Mesothelial cell of epicardium (in vitro differentiated cells): ENCODE measurements around the gene TRIM8. TPM values are rescaled to one million over a fixed set of nuclear protein-coding genes. Genes with fewer than 3 reads are reported as not detected.
"Not testable (repeated sequence)": the region's sequence is repeated elsewhere in the genome, so short reads cannot be mapped to it uniquely, and the experiment has no call there.

Experiments used
- DNase-seq, 2 experiments: peaks; one replicate each; pipeline ENCODE4 v3.0.0; 2021; ENCODE audit warnings: low spot score in 2 of 2; ENCODE audit not compliant: unreplicated experiment in 2 of 2
- H3K27ac Mint-ChIP-seq: 2 replicates; pipeline ENCODE4 v1.8.0; 2021; ENCODE audit warnings: mixed read lengths
- H3K27me3 Mint-ChIP-seq: 2 replicates; pipeline ENCODE4 v1.8.0; 2021; ENCODE audit warnings: low read depth, mixed read lengths
- H3K36me3 Mint-ChIP-seq: 2 replicates; pipeline ENCODE4 v1.8.0; 2021; ENCODE audit warnings: mixed read lengths
- H3K4me1 Mint-ChIP-seq: 2 replicates; pipeline ENCODE4 v1.8.0; 2021; ENCODE audit warnings: mixed read lengths
- H3K4me3 Mint-ChIP-seq: 2 replicates; pipeline ENCODE4 v1.8.0; 2021; ENCODE audit warnings: mild to moderate bottlenecking, moderate library complexity, mixed read lengths
- H3K9me3 Mint-ChIP-seq: 2 replicates; pipeline ENCODE4 v1.8.0; 2021; ENCODE audit warnings: mixed read lengths
- CTCF ChIP-seq: fragments of 200-600 bp; sonication (generic); IDR thresholded peaks from one replicate; pipeline ENCODE4 v1.5.0; 2021; ENCODE audit warnings: antibody characterized with exemption; ENCODE audit not compliant: unreplicated experiment
- total RNA-seq: library from RNA; stranded (reverse); gene quantifications from 3 replicates; pipeline ENCODE4 v1.2.1, GENCODE V29; 2021

The TRIM8 gene
- total RNA-seq, 1 donor from 2014 or later = 79.2 TPM

GRCh38 chr10:102658802-102659201 is 14.5 kb downstream of the TRIM8 start:
- Mint-ChIP-seq H3K27me3 (no peaks in the 10 kb centered on the region), H3K9me3 (no peaks in the 10 kb centered on the region), H3K4me3 (no peak overlapping the region), H3K36me3 (peaks cover 19% of the 10 kb centered on the region), H3K4me1 (peaks cover 11% of the 10 kb centered on the region), H3K27ac (no peak overlapping the region)
- TF ChIP-seq CTCF = no peak
- DNase-seq = no peak

GRCh38 chr10:102660888-102661657 is 16.8 kb downstream of the TRIM8 start:
- no peak for DNase-seq
- peaks cover 9% of the 10 kb centered on the region for H3K36me3 Mint-ChIP-seq
- TF ChIP-seq CTCF = no peak
- H3K27me3 Mint-ChIP-seq = no peaks in the 10 kb centered on the region
- peaks cover 11% of the 10 kb centered on the region for H3K4me1 Mint-ChIP-seq
- no peak overlapping the region for H3K4me3 Mint-ChIP-seq
- H3K27ac Mint-ChIP-seq = no peak overlapping the region
- no peaks in the 10 kb centered on the region for H3K9me3 Mint-ChIP-seq

- no peak for TF ChIP-seq CTCF
- H3K4me3 Mint-ChIP-seq = no peak overlapping the region
These were observed 17.4 kb downstream of the TRIM8 start for GRCh38 chr10:102661658-102662028.

GRCh38 chr10:102665904-102666509 is 21.7 kb downstream of the TRIM8 start:
- no peaks in the 10 kb centered on the region for H3K27me3 Mint-ChIP-seq
- H3K27ac Mint-ChIP-seq = no peak overlapping the region
- no peak for TF ChIP-seq CTCF
- no peak overlapping the region for H3K4me3 Mint-ChIP-seq
- no peaks in the 10 kb centered on the region for H3K36me3 Mint-ChIP-seq
- H3K4me1 Mint-ChIP-seq = peaks cover 15% of the 10 kb centered on the region
- H3K9me3 Mint-ChIP-seq = no peaks in the 10 kb centered on the region
- DNase-seq = no peak

More at GRCh38 chr10:102661658-102662028, 17.4 kb downstream of the TRIM8 start:
- no peak overlapping the region for H3K27ac Mint-ChIP-seq
- no peak for DNase-seq
- H3K36me3 Mint-ChIP-seq = peaks cover 9% of the 10 kb centered on the region
- H3K27me3 Mint-ChIP-seq = no peaks in the 10 kb centered on the region
- H3K9me3 Mint-ChIP-seq = no peaks in the 10 kb centered on the region
- H3K4me1 Mint-ChIP-seq = peaks cover 11% of the 10 kb centered on the region

GRCh38 chr10:102667411-102667810 is 23.1 kb downstream of the TRIM8 start:
- not testable (repeated sequence) for H3K27me3 Mint-ChIP-seq, H3K36me3 Mint-ChIP-seq, H3K9me3 Mint-ChIP-seq, H3K27ac Mint-ChIP-seq, H3K4me1 Mint-ChIP-seq, H3K4me3 Mint-ChIP-seq, DNase-seq

- Mint-ChIP-seq H3K27ac (no peak overlapping the region), H3K36me3 (no peaks in the 10 kb centered on the region), H3K27me3 (no peaks in the 10 kb centered on the region), H3K4me3 (no peak overlapping the region), H3K4me1 (peaks cover 17% of the 10 kb centered on the region), H3K9me3 (no peaks in the 10 kb centered on the region)
- no peak for DNase-seq
- no peak for TF ChIP-seq CTCF
These were observed 24.2 kb downstream of the TRIM8 start for GRCh38 chr10:102668326-102669107.
